Measurements from ENCODE around the gene CDH4. TPM values are rescaled to one million over a fixed set of nuclear protein-coding genes. Genes with fewer than 3 reads are reported as not detected.

The CDH4 gene
- total RNA-seq, 1 donor from 2014 or later = 3.2 TPM

- no peaks in the 10 kb centered on the region for H3K4me1 Mint-ChIP-seq (ENCODE audit: low read depth, unreplicated experiment)
- no peaks in the 10 kb centered on the region for H3K27me3 ChIP-seq (ENCODE audit: insufficient read depth, low read length)
- no peaks in the 10 kb centered on the region for H3K4me1 ChIP-seq (ENCODE audit: insufficient read depth, low read length)
- H4K20me1 ChIP-seq (ENCODE audit: insufficient read depth, low read length) = no peaks in the 10 kb centered on the region
- TF ChIP-seq CTCF (IDR thresholded peaks at IDR 0.05; ENCODE audit: insufficient read depth, low read depth, low read length) (no peak), EZH2 (IDR thresholded peaks at IDR 0.05; ENCODE audit: insufficient read depth, low read length) (no peak)
- no peaks in the 10 kb centered on the region for H3K36me3 ChIP-seq (ENCODE audit: insufficient read depth, low read length)
- peaks cover 8% of the 10 kb centered on the region for H3K27me3 Mint-ChIP-seq (ENCODE audit: low read depth, unreplicated experiment)
- H3K79me2 ChIP-seq (ENCODE audit: insufficient read depth, low read length) = no peaks in the 10 kb centered on the region
- H3K4me3 Mint-ChIP-seq (ENCODE audit: unreplicated experiment) = no peak overlapping the region
- H3K9ac ChIP-seq (ENCODE audit: low read length) = no peak overlapping the region
- no peak overlapping the region for H3K27ac ChIP-seq (ENCODE audit: low read depth, low read length)
- no peak overlapping the region for H3K27ac Mint-ChIP-seq (ENCODE audit: unreplicated experiment)
- no peak overlapping the region for H3K4me2 ChIP-seq (ENCODE audit: low read length)
- no peak for FAIRE-seq
- no peaks in the 10 kb centered on the region for H3K9me3 ChIP-seq (ENCODE audit: insufficient read depth, low read depth, low read length)
- DNase-seq (ENCODE audit: low read depth) = no peak
- no peaks in the 10 kb centered on the region for H3K9me3 Mint-ChIP-seq (ENCODE audit: unreplicated experiment)
- no peak overlapping the region for H2AFZ ChIP-seq (ENCODE audit: low read depth, low read length)
- no peak overlapping the region for H3K4me3 ChIP-seq (ENCODE audit: insufficient read depth, low read depth, low read length)
- H3K36me3 Mint-ChIP-seq (ENCODE audit: low read depth, unreplicated experiment) = peaks cover 4% of the 10 kb centered on the region
Observed at GRCh38 chr20:61933951-61934715, 682.1 kb downstream of the CDH4 start.

GRCh38 chr20:61934716-61935530 lies 682.9 kb downstream of the CDH4 start:
- Histone ChIP-seq H3K9ac (ENCODE audit: low read length) (no peak overlapping the region), H3K4me3 (ENCODE audit: insufficient read depth, low read depth, low read length) (no peak overlapping the region), H3K9me3 (ENCODE audit: insufficient read depth, low read depth, low read length) (no peaks in the 10 kb centered on the region), H3K4me1 (ENCODE audit: insufficient read depth, low read length) (no peaks in the 10 kb centered on the region), H3K4me2 (ENCODE audit: low read length) (no peak overlapping the region), H3K27ac (ENCODE audit: low read depth, low read length) (no peak overlapping the region), H3K79me2 (ENCODE audit: insufficient read depth, low read length) (no peaks in the 10 kb centered on the region), H3K27me3 (ENCODE audit: insufficient read depth, low read length) (no peaks in the 10 kb centered on the region), H3K36me3 (ENCODE audit: insufficient read depth, low read length) (no peaks in the 10 kb centered on the region), H4K20me1 (ENCODE audit: insufficient read depth, low read length) (no peaks in the 10 kb centered on the region), H2AFZ (ENCODE audit: low read depth, low read length) (no peak overlapping the region)
- TF ChIP-seq EZH2 (IDR thresholded peaks at IDR 0.05; ENCODE audit: insufficient read depth, low read length) = no peak
- no peak for TF ChIP-seq CTCF (IDR thresholded peaks at IDR 0.05; ENCODE audit: insufficient read depth, low read depth, low read length)
- Mint-ChIP-seq H3K4me3 (ENCODE audit: unreplicated experiment) (no peak overlapping the region), H3K9me3 (ENCODE audit: unreplicated experiment) (no peaks in the 10 kb centered on the region), H3K27ac (ENCODE audit: unreplicated experiment) (no peak overlapping the region), H3K4me1 (ENCODE audit: low read depth, unreplicated experiment) (no peaks in the 10 kb centered on the region), H3K36me3 (ENCODE audit: low read depth, unreplicated experiment) (peaks cover 4% of the 10 kb centered on the region), H3K27me3 (ENCODE audit: low read depth, unreplicated experiment) (peaks cover 8% of the 10 kb centered on the region)
- FAIRE-seq (no peak), DNase-seq (ENCODE audit: low read depth) (peak; percentile 27)

All from astrocyte (in vitro differentiated cells and primary cell).